GM12801 (cell line): ENCODE data around the gene SGSM1.

Experiments
- CTCF ChIP-seq: IDR thresholded peaks from one replicate; pipeline ENCODE4 v1.5.1; 2011; ENCODE audit warnings: control low read depth; ENCODE audit not compliant: insufficient read length; ENCODE audit errors: extremely low read depth

The SGSM1 gene

GRCh38 chr22:24871611-24872205 lies 65.7 kb downstream of the SGSM1 start:
- no peak for TF ChIP-seq CTCF

- no peak for TF ChIP-seq CTCF
Measured at GRCh38 chr22:24873226-24873625, 67.2 kb downstream of the SGSM1 start.

- TF ChIP-seq CTCF: no peak
Measured at GRCh38 chr22:24875862-24876506, 70.0 kb downstream of the SGSM1 start.

GRCh38 chr22:24876700-24877099 lies 70.7 kb downstream of the SGSM1 start:
- TF ChIP-seq CTCF: no peak

- TF ChIP-seq CTCF: no peak
Measured at GRCh38 chr22:24878969-24879368, 73.0 kb downstream of the SGSM1 start.

GRCh38 chr22:24883432-24883831 lies 77.4 kb downstream of the SGSM1 start:
- TF ChIP-seq CTCF: no peak

GRCh38 chr22:24887260-24887659 lies 81.2 kb downstream of the SGSM1 start:
- no peak for TF ChIP-seq CTCF
